ENCODE measurements around the gene RIPPLY1. TPM values are rescaled to one million over a fixed set of nuclear protein-coding genes. Genes with fewer than 3 reads are reported as not detected.

Gene RIPPLY1
- total RNA-seq, 1 donor = not detected

GRCh38 chrX:106946464-106946863 is 43.3 kb upstream of the RIPPLY1 start:
- no peak overlapping the region for H3K4me3 ChIP-seq (ENCODE audit: low read depth, low read length)
- DNase-seq (ENCODE audit: low read depth) = no peak
- TF ChIP-seq CTCF (IDR thresholded peaks at IDR 0.05; ENCODE audit: insufficient read depth, low read length) = no peak

DNA sequence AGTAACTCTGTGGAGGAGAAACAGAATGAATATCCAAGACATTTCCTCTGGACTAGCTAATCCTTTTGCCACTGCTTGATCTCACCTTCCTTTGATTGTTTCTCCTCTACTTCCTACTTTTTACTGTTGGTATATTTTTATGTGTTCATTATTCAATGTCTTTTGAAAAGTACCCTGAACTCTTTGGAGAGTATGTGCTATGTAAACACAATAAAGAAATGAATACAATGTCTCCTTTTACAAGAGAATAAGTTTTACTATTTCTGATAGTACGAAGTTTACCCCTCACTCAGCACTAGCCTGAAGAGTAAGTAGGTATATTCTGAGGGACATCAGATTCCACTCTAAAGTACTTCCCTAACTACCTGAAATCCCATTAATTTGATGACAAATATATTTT is 36.9 kb upstream of the RIPPLY1 start:
- no peak for DNase-seq (ENCODE audit: low read depth)
- no peak for TF ChIP-seq CTCF (IDR thresholded peaks at IDR 0.05; ENCODE audit: insufficient read depth, low read length)
- no peak overlapping the region for H3K4me3 ChIP-seq (ENCODE audit: low read depth, low read length)

DNA sequence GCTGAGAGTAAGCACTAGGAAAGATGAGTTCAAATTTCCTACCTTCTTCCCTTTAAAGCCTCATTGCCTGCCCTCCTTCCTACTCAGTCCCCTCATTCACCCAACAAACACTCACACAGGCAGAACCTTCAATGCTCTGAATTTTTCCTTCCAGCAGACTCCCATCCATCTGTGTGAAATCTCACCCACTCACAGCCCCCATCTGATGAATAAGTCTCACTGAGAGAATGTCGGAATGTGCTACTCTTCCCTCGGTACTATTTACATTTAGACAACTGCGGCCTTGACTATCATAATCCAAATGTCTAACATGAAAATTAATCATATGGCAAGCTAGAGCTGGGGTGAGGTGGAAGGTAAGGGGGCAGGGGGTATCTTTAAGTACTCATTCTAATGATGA is 36.4 kb upstream of the RIPPLY1 start:
- TF ChIP-seq CTCF (IDR thresholded peaks at IDR 0.05; ENCODE audit: insufficient read depth, low read length) = no peak
- DNase-seq (ENCODE audit: low read depth) = no peak
- H3K4me3 ChIP-seq (ENCODE audit: low read depth, low read length) = no peak overlapping the region

- no peak overlapping the region for H3K4me3 ChIP-seq (ENCODE audit: low read depth, low read length)
- DNase-seq (ENCODE audit: low read depth) = no peak
- no peak for TF ChIP-seq CTCF (IDR thresholded peaks at IDR 0.05; ENCODE audit: insufficient read depth, low read length)
Observed at GRCh38 chrX:106936246-106936645, 33.1 kb upstream of the RIPPLY1 start.

- no peak overlapping the region for H3K4me3 ChIP-seq (ENCODE audit: low read depth, low read length)
- peak; percentile 39 for DNase-seq (ENCODE audit: low read depth)
- no peak for TF ChIP-seq CTCF (IDR thresholded peaks at IDR 0.05; ENCODE audit: insufficient read depth, low read length)
Observed at GRCh38 chrX:106935175-106935574, 32.0 kb upstream of the RIPPLY1 start.

- peak; percentile 40 for DNase-seq (ENCODE audit: low read depth)
Observed at GRCh38 chrX:106933538-106933961, 30.4 kb upstream of the RIPPLY1 start.

More at GRCh38 chrX:106933538-106933961, 30.4 kb upstream of the RIPPLY1 start:
- H3K4me3 ChIP-seq (ENCODE audit: low read depth, low read length) = no peak overlapping the region
- TF ChIP-seq CTCF (IDR thresholded peaks at IDR 0.05; ENCODE audit: insufficient read depth, low read length) = no peak

All from fibroblast of the aortic adventitia (primary cell).